HEK293T (cell line): ENCODE results near the gene APBA2.

Source experiments
- BHLHE40 ChIP-seq: fragments of 450-650 bp; IDR thresholded peaks from 2 replicates; pipeline ENCODE4 v1.6.1; 2016; ENCODE audit warnings: mild to moderate bottlenecking, moderate library complexity, borderline replicate concordance
- CTBP1 ChIP-seq: fragments of 450-650 bp; IDR thresholded peaks from 2 replicates; pipeline ENCODE4 v1.6.1; 2016; ENCODE audit warnings: borderline replicate concordance
- ELF4 ChIP-seq: fragments of 450-650 bp; IDR thresholded peaks from 2 replicates; pipeline ENCODE4 v1.6.1; 2017; ENCODE audit warnings: antibody characterized with exemption
- NFRKB ChIP-seq: fragments of 450-650 bp; IDR thresholded peaks from 2 replicates; pipeline ENCODE4 v1.6.1; 2016; ENCODE audit warnings: mild to moderate bottlenecking, moderate library complexity
- PKNOX1 ChIP-seq: fragments of 450-650 bp; IDR thresholded peaks from 2 replicates; pipeline ENCODE4 v1.6.1; 2016
- TARDBP ChIP-seq: fragments of 450-650 bp; IDR thresholded peaks from 2 replicates; pipeline ENCODE4 v1.6.1; 2016

- TF ChIP-seq TARDBP (no peak), PKNOX1 (no peak), ELF4 (no peak), CTBP1 (no peak), BHLHE40 (no peak), NFRKB (no peak)
Observed at GRCh38 chr15:28967066-28967465, 81.3 kb downstream of the APBA2 start.
